Neural cell (in vitro differentiated cells): Measurements from ENCODE around the gene ITPK1. TPM values are rescaled to one million over a fixed set of nuclear protein-coding genes. Genes with fewer than 3 reads are reported as not detected.

ENCODE experiments used
- H2AFZ ChIP-seq: fragments of 200-600, 300-800 bp; sonication (generic), shearing (Covaris generic); 2 replicates; pipeline ENCODE4 v1.6.0; 2014; ENCODE audit warnings: low read depth, mild to moderate bottlenecking, antibody characterized with exemption, low read length, moderate library complexity
- H3F3A ChIP-seq: fragments of 200-600 bp; shearing (Covaris generic); 2 replicates; pipeline ENCODE4 v1.6.1; 2016; ENCODE audit warnings: mild to moderate bottlenecking, moderate library complexity, mixed read lengths, antibody characterized with exemption, low read length; ENCODE audit not compliant: insufficient read depth, poor library complexity, severe bottlenecking
- H3K27ac ChIP-seq: fragments of 200-600, 300-800 bp; sonication (generic), shearing (Covaris generic); 2 replicates; pipeline ENCODE4 v1.5.1; 2014; ENCODE audit warnings: mild to moderate bottlenecking, low read length, moderate library complexity
- H3K27me3 ChIP-seq: fragments of 300-800, 200-600 bp; sonication (generic), shearing (Covaris generic); 2 replicates; pipeline ENCODE4 v1.6.0; 2014; ENCODE audit warnings: mild to moderate bottlenecking, low read depth, low read length, moderate library complexity; ENCODE audit not compliant: insufficient read depth
- H3K36me3 ChIP-seq: fragments of 300-800, 200-600 bp; sonication (generic), shearing (Covaris generic); 2 replicates; pipeline ENCODE4 v1.5.1; 2014; ENCODE audit warnings: mild to moderate bottlenecking, antibody characterized with exemption, low read length, moderate library complexity; ENCODE audit not compliant: insufficient read depth
- H3K4me2 ChIP-seq: fragments of 300-800, 200-600 bp; sonication (generic), shearing (Covaris generic); 2 replicates; pipeline ENCODE4 v1.6.0; 2014; ENCODE audit warnings: mild to moderate bottlenecking, low read length
- H3K4me3 ChIP-seq: fragments of 300-800, 200-600 bp; sonication (generic), shearing (Covaris generic); 2 replicates; pipeline ENCODE4 v1.5.1; 2014; ENCODE audit warnings: mild to moderate bottlenecking, low read length, moderate library complexity
- H3K79me2 ChIP-seq: fragments of 200-600 bp; shearing (Covaris generic); replicated peaks from 2 replicates; pipeline ENCODE4 v1.6.0; 2014; ENCODE audit warnings: mild to moderate bottlenecking, low read length, moderate library complexity; ENCODE audit not compliant: insufficient read depth
- H3K9ac ChIP-seq: fragments of 300-800, 200-600 bp; sonication (generic), shearing (Covaris generic); 2 replicates; pipeline ENCODE4 v1.6.1; 2016; ENCODE audit warnings: mild to moderate bottlenecking, low read length, mixed read lengths
- H3K9me2 ChIP-seq: fragments of 200-600 bp; shearing (Covaris generic); 2 replicates; pipeline ENCODE4 v1.6.1; 2016; ENCODE audit warnings: mild to moderate bottlenecking, low read length, mixed read lengths; ENCODE audit not compliant: insufficient read depth
- H3K9me3 ChIP-seq: fragments of 200-600, 300-800 bp; sonication (generic), shearing (Covaris generic); 2 replicates; pipeline ENCODE4 v1.6.1; 2016; ENCODE audit warnings: mild to moderate bottlenecking, mixed run types, low read length, moderate library complexity, mixed read lengths
- H4K20me1 ChIP-seq: fragments of 200-600 bp; shearing (Covaris generic); 2 replicates; pipeline ENCODE4 v1.6.1; 2016; ENCODE audit warnings: mild to moderate bottlenecking, mixed run types; ENCODE audit not compliant: insufficient read depth
- CTCF ChIP-seq: fragments of 450-650 bp; IDR thresholded peaks from 2 replicates; pipeline ENCODE4 v1.5.1; 2014; ENCODE audit warnings: antibody characterized with exemption, mild to moderate bottlenecking, moderate library complexity; ENCODE audit not compliant: poor library complexity, severe bottlenecking
- EP300 ChIP-seq: fragments of 450-650 bp; conservative IDR thresholded peaks from 2 replicates; pipeline ENCODE4 v1.6.1; 2014; ENCODE audit warnings: antibody characterized with exemption, mild to moderate bottlenecking, moderate library complexity; ENCODE audit not compliant: poor library complexity, severe bottlenecking
- EZH2 ChIP-seq: fragments of 200-600, 300-800 bp; shearing (Covaris generic), sonication (generic); IDR thresholded peaks from 2 replicates; pipeline ENCODE4 v1.6.1; 2014; ENCODE audit warnings: antibody characterized with exemption, low read length, borderline replicate concordance, mild to moderate bottlenecking; ENCODE audit not compliant: insufficient read depth, poor library complexity, severe bottlenecking
- MXI1 ChIP-seq: fragments of 450-650 bp; conservative IDR thresholded peaks from 2 replicates; pipeline ENCODE4 v1.6.1; 2014; ENCODE audit warnings: antibody characterized with exemption, mild to moderate bottlenecking; ENCODE audit not compliant: poor library complexity, severe bottlenecking
- POLR2AphosphoS5 ChIP-seq: IDR thresholded peaks from 2 replicates; pipeline ENCODE4 v1.6.1; 2012
- RAD21 ChIP-seq: fragments of 450-650 bp; conservative IDR thresholded peaks from 2 replicates; pipeline ENCODE4 v1.6.1; 2014; ENCODE audit warnings: antibody characterized with exemption, mild to moderate bottlenecking, moderate library complexity
- REST ChIP-seq: IDR thresholded peaks from 2 replicates; pipeline ENCODE4 v1.6.1; 2012; ENCODE audit warnings: borderline replicate concordance
- SMC3 ChIP-seq: fragments of 450-650 bp; conservative IDR thresholded peaks from 2 replicates; pipeline ENCODE4 v1.6.1; 2014; ENCODE audit warnings: antibody characterized with exemption, mild to moderate bottlenecking, moderate library complexity; ENCODE audit not compliant: poor library complexity
- TAF1 ChIP-seq: IDR thresholded peaks from 2 replicates; pipeline ENCODE4 v1.6.1; 2012; ENCODE audit warnings: low read depth
- polyA plus RNA-seq: library from polyadenylated mRNA; depleted of rRNA; stranded (reverse); fragments of >200 nt; gene quantifications from 2 replicates; pipeline ENCODE4 v1.2.3, GENCODE V29; 2014

The ITPK1 gene
- polyA plus RNA-seq, 1 donor from 2014 or later, result 65.0 TPM

GRCh38 chr14:92980866-92981265 lies 134.9 kb downstream of the ITPK1 start:
- H3F3A ChIP-seq, result no peaks in the 10 kb centered on the region
- H4K20me1 ChIP-seq, result no peaks in the 10 kb centered on the region
- H3K9me2 ChIP-seq, result no peaks in the 10 kb centered on the region
- H3K9ac ChIP-seq, result no peak overlapping the region
- no peak overlapping the region for H3K4me2 ChIP-seq
- no peaks in the 10 kb centered on the region for H3K27me3 ChIP-seq
- H3K9me3 ChIP-seq, result peaks cover 11% of the 10 kb centered on the region
- peaks cover 6% of the 10 kb centered on the region for H3K36me3 ChIP-seq
- TF ChIP-seq EP300, result no peak
- TF ChIP-seq REST, result no peak
- no peak for TF ChIP-seq MXI1
- TF ChIP-seq TAF1, result no peak
- TF ChIP-seq CTCF, result no peak
- TF ChIP-seq POLR2AphosphoS5, result no peak
- TF ChIP-seq RAD21, result no peak
- no peak for TF ChIP-seq SMC3
- H3K79me2 ChIP-seq, result no peaks in the 10 kb centered on the region
- H3K4me3 ChIP-seq, result no peak overlapping the region
- H2AFZ ChIP-seq, result no peak overlapping the region
- no peak overlapping the region for H3K27ac ChIP-seq

- no peak overlapping the region for H2AFZ ChIP-seq
- no peaks in the 10 kb centered on the region for H4K20me1 ChIP-seq
- no peak overlapping the region for H3K4me2 ChIP-seq
- H3K9me3 ChIP-seq, result peaks cover 11% of the 10 kb centered on the region
- no peaks in the 10 kb centered on the region for H3K9me2 ChIP-seq
- H3K9ac ChIP-seq, result no peak overlapping the region
- H3K27me3 ChIP-seq, result no peaks in the 10 kb centered on the region
- no peak for TF ChIP-seq TAF1
- no peak for TF ChIP-seq REST
- no peak for TF ChIP-seq CTCF
- no peak for TF ChIP-seq POLR2AphosphoS5
- no peak for TF ChIP-seq EZH2
- no peak for TF ChIP-seq SMC3
- no peak for TF ChIP-seq MXI1
- no peak for TF ChIP-seq EP300
- H3K4me3 ChIP-seq, result no peak overlapping the region
- no peaks in the 10 kb centered on the region for H3K79me2 ChIP-seq
- H3K27ac ChIP-seq, result no peak overlapping the region
- no peaks in the 10 kb centered on the region for H3F3A ChIP-seq
- H3K36me3 ChIP-seq, result peaks cover 6% of the 10 kb centered on the region
Measured at GRCh38 chr14:92978229-92979021, 137.3 kb downstream of the ITPK1 start.
